Measurements from ENCODE around the gene NEDD4L. TPM values are rescaled to one million over a fixed set of nuclear protein-coding genes. Genes with fewer than 3 reads are reported as not detected.

Gene NEDD4L
- polyA plus RNA-seq, 1 donor (not counting 4 experiments of a cell fraction or from before 2014, with no cell fraction given): 52.6 TPM

DNA sequence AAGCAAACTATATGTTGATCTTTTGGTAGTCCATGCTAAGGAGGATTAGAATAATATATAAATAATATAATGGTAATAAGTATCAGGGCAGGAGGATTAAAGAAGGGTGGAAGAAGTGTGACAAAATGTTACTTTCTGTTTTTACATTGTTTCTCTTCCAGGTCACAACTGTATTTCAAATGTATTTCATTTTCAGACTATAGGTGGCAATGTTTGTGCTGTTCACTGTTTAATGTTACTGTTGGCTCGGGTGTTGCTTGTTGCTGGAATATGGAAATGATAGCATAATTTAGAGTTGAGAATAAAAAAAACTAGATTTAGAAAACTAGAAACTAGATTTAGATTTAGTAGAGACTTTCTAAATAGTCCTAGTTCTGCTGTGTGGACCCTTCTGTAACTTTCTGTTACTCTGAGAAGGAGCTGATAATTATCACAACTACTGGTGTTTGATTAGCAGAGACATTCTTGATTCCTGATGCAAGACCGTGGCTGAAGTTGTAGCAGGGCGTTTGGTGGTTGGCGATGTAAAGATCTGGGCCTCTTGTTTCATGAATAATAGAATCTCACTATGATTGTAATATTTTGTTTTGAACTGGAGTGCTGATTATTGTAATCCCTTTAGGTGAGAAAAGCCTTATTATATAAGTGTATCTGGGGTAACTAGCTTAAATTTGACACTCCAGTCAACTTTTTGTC, 7.9 kb downstream of the NEDD4L start:
- Histone ChIP-seq H3K36me3 (ENCODE audit: control insufficient read depth in 2 of 2, extremely low read depth in 1 of 2, insufficient read depth in 2 of 2, low read length in 2 of 2) (peaks cover 0 to 1% of the 10 kb centered on the region in 2 experiments), H3K4me2 (ENCODE audit: control insufficient read depth, extremely low read depth, insufficient read depth, low read depth, low read length) (peak overlapping the region; percentile 29), H3K79me2 (ENCODE audit: control insufficient read depth, insufficient read depth, low read length) (peaks cover 44% of the 10 kb centered on the region), H3K4me3 (ENCODE audit: control insufficient read depth in 2 of 3, extremely low read depth in 1 of 3, insufficient read depth in 2 of 3, low read depth in 1 of 3, low read length in 3 of 3) (no peak overlapping the region), H2AFZ (ENCODE audit: control insufficient read depth, low read length) (peak overlapping the region; percentile 36), H3K27ac (ENCODE audit: control insufficient read depth, insufficient read depth, low read length) (no peak overlapping the region), H3K9ac (ENCODE audit: control insufficient read depth, extremely low read depth, insufficient read depth, low read length) (no peak overlapping the region), H3K9me3 (ENCODE audit: control insufficient read depth, low read depth, low read length) (no peaks in the 10 kb centered on the region), H3K9me1 (ENCODE audit: control insufficient read depth, extremely low read depth, insufficient read depth, low read length) (no peaks in the 10 kb centered on the region), H3K4me1 (ENCODE audit: control insufficient read depth, extremely low read depth, insufficient read depth, low read length) (peaks cover 32% of the 10 kb centered on the region), H3K27me3 (ENCODE audit: control insufficient read depth, extremely low read depth, insufficient read depth, low read length) (no peaks in the 10 kb centered on the region), H4K20me1 (ENCODE audit: control insufficient read depth, extremely low read depth, insufficient read depth, low read length) (no peaks in the 10 kb centered on the region)
- DNase-seq (ENCODE audit: low read depth, low spot score): no peak
- FAIRE-seq: no peak
- dilution Hi-C loops (cut with MboI; ENCODE audit: extremely low pct_ligation_motif_present, low sequenced_read_pairs): no loop called here
- TF ChIP-seq EZH2 (IDR thresholded peaks at IDR 0.05; ENCODE audit: low read length): no peak
- TF ChIP-seq, protein P1, sequence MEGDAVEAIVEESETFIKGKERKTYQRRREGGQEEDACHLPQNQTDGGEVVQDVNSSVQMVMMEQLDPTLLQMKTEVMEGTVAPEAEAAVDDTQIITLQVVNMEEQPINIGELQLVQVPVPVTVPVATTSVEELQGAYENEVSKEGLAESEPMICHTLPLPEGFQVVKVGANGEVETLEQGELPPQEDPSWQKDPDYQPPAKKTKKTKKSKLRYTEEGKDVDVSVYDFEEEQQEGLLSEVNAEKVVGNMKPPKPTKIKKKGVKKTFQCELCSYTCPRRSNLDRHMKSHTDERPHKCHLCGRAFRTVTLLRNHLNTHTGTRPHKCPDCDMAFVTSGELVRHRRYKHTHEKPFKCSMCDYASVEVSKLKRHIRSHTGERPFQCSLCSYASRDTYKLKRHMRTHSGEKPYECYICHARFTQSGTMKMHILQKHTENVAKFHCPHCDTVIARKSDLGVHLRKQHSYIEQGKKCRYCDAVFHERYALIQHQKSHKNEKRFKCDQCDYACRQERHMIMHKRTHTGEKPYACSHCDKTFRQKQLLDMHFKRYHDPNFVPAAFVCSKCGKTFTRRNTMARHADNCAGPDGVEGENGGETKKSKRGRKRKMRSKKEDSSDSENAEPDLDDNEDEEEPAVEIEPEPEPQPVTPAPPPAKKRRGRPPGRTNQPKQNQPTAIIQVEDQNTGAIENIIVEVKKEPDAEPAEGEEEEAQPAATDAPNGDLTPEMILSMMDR (optimal IDR thresholded peaks at IDR 0.05 in 1 of 3, IDR thresholded peaks at IDR 0.05 in 1 of 3, conservative IDR thresholded peaks at IDR 0.05 in 1 of 3; ENCODE audit: extremely low read depth in 1 of 3, insufficient read depth in 2 of 3, low read length in 3 of 3): peak in 1 of 3 experiments; percentile 45

DNA sequence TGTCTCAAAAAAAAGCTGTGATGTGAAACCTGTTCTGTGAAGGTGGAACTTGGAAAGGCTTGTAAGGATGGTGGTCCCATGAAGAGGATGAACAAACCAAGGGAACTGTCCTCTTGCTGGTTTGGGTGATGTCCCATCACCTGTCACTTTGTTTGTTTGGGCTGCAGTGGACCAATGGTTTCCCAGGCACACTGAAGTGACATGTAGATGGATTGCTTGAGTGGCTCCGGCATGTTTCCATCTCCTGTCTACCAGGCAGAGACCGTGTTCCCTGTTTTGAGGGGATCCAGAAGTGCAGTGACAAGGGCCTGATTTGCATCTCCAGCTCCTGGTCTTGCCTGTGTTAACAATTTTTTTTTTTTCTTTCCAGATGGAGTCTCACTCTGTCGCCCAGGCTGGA, 8.9 kb downstream of the NEDD4L start:
- peaks cover 0 to 2% of the 10 kb centered on the region in 2 experiments for H3K36me3 ChIP-seq (ENCODE audit: control insufficient read depth in 2 of 2, extremely low read depth in 1 of 2, insufficient read depth in 2 of 2, low read length in 2 of 2)
- no peak overlapping the region for H3K9ac ChIP-seq (ENCODE audit: control insufficient read depth, extremely low read depth, insufficient read depth, low read length)
- H3K9me1 ChIP-seq (ENCODE audit: control insufficient read depth, extremely low read depth, insufficient read depth, low read length): no peaks in the 10 kb centered on the region
- H3K79me2 ChIP-seq (ENCODE audit: control insufficient read depth, insufficient read depth, low read length): peaks cover 38% of the 10 kb centered on the region
- H3K4me3 ChIP-seq (ENCODE audit: control insufficient read depth in 2 of 3, extremely low read depth in 1 of 3, insufficient read depth in 2 of 3, low read depth in 1 of 3, low read length in 3 of 3): no peak overlapping the region
- TF ChIP-seq, protein P1 (optimal IDR thresholded peaks at IDR 0.05 in 1 of 3, IDR thresholded peaks at IDR 0.05 in 1 of 3, conservative IDR thresholded peaks at IDR 0.05 in 1 of 3; ENCODE audit: extremely low read depth in 1 of 3, insufficient read depth in 2 of 3, low read length in 3 of 3): no peak
- TF ChIP-seq EZH2 (IDR thresholded peaks at IDR 0.05; ENCODE audit: low read length): no peak
- DNase-seq (ENCODE audit: low read depth, low spot score) (no peak), FAIRE-seq (no peak)
- no peaks in the 10 kb centered on the region for H4K20me1 ChIP-seq (ENCODE audit: control insufficient read depth, extremely low read depth, insufficient read depth, low read length)
- H3K27ac ChIP-seq (ENCODE audit: control insufficient read depth, insufficient read depth, low read length): no peak overlapping the region
- no peak overlapping the region for H2AFZ ChIP-seq (ENCODE audit: control insufficient read depth, low read length)
- no peaks in the 10 kb centered on the region for H3K9me3 ChIP-seq (ENCODE audit: control insufficient read depth, low read depth, low read length)
- dilution Hi-C loops (cut with MboI; ENCODE audit: extremely low pct_ligation_motif_present, low sequenced_read_pairs): no loop called here
- peaks cover 32% of the 10 kb centered on the region for H3K4me1 ChIP-seq (ENCODE audit: control insufficient read depth, extremely low read depth, insufficient read depth, low read length)
- H3K27me3 ChIP-seq (ENCODE audit: control insufficient read depth, extremely low read depth, insufficient read depth, low read length): no peaks in the 10 kb centered on the region
- H3K4me2 ChIP-seq (ENCODE audit: control insufficient read depth, extremely low read depth, insufficient read depth, low read depth, low read length): no peak overlapping the region

Data from keratinocyte (primary cell).